Sigmoid colon (tissue), 4 donors: ENCODE data around the gene DDN.

ENCODE experiments used
- CTCF ChIP-seq, 4 experiments: fragments of 450-650 bp in 3 of 4; fragments of 200-600 bp in 1 of 4; IDR thresholded peaks; one replicate each; pipeline ENCODE4 v1.5.1; 2016 to 2019; ENCODE audit warnings: antibody characterized with exemption in 4 of 4, mild to moderate bottlenecking in 3 of 4, moderate library complexity in 2 of 4
- EP300 ChIP-seq, 4 donors: sonication (generic); formaldehyde crosslinking; IDR thresholded peaks; one replicate each; pipeline ENCODE4 v1.6.1; 2017; ENCODE audit warnings: antibody characterized with exemption in 4 of 4
- POLR2A ChIP-seq, 2 donors: fragments of 450-650 bp; IDR thresholded peaks; one replicate each; pipeline ENCODE4 v1.6.1; 2016; ENCODE audit warnings: antibody characterized with exemption in 2 of 2, mild to moderate bottlenecking in 2 of 2, moderate library complexity in 2 of 2
- POLR2AphosphoS5 ChIP-seq, 4 donors: sonication (generic); formaldehyde crosslinking; IDR thresholded peaks; one replicate each; pipeline ENCODE4 v1.6.1; 2017; ENCODE audit warnings: antibody characterized with exemption in 4 of 4

DNA sequence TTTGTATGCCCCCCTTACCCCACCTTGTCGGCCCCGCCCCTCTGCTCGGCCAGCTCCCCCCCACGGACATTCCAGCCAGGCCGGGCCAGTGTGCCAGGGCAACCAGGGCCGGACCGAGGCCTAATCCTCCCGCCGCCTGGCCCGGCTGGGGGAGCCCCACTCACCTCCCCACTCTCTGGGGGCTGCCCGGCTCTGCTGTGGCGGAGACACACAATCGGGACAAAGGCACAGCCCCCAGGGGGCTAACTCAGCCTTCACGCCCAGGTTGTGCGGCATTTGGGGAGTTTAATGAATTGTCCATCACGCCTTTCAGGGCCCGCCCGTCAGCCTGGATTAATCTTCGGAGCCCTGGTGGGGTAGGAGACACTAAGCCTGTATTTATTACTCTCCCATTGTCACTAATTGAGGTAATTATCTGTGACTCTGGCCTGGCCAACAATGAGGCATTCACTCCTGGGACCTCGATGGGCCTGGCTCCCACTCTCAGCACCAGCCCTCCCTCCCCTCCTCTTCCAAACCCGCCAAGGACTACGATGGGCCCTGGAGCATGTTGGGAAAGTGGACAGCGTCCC lies 12.4 kb downstream of the DDN start:
- TF ChIP-seq CTCF (IDR thresholded peaks at IDR 0.05) (no peak), POLR2A (IDR thresholded peaks at IDR 0.05) (no peak), POLR2AphosphoS5 (IDR thresholded peaks at IDR 0.05) (no peak), EP300 (IDR thresholded peaks at IDR 0.05) (no peak)
